MM.1S (cell line): ENCODE measurements around the gene TRIM52.

Experiments
- DNase-seq: peaks from one replicate; pipeline ENCODE4 v3.0.0-alpha.2; 2015
- H2AFZ ChIP-seq: fragments of 300-600 bp; sonication (generic); 2 replicates; pipeline ENCODE4 v1.6.0; 2016; ENCODE audit warnings: antibody characterized with exemption, low read length
- H3F3A ChIP-seq: fragments of 300-600 bp; sonication (generic); 2 replicates; pipeline ENCODE4 v1.6.1; 2016; ENCODE audit warnings: mild to moderate bottlenecking, antibody characterized with exemption, low read length, moderate library complexity, mixed read lengths; ENCODE audit not compliant: insufficient read depth
- H3K27ac ChIP-seq: fragments of 300-600 bp; sonication (generic); 2 replicates; pipeline ENCODE4 v1.5.1; 2016; ENCODE audit warnings: mild to moderate bottlenecking, low read length
- H3K27me3 ChIP-seq: fragments of 300-600 bp; sonication (generic); replicated peaks from 2 replicates; pipeline ENCODE4 v1.6.0; 2016; ENCODE audit warnings: low read length; ENCODE audit not compliant: insufficient read depth
- H3K36me3 ChIP-seq: fragments of 300-600 bp; sonication (generic); replicated peaks from 2 replicates; pipeline ENCODE4 v1.6.1; 2016; ENCODE audit warnings: mild to moderate bottlenecking, low read length, mixed read lengths; ENCODE audit not compliant: insufficient read depth
- H3K4me1 ChIP-seq: fragments of 300-600 bp; sonication (generic); 2 replicates; pipeline ENCODE4 v1.6.1; 2016; ENCODE audit warnings: low read length, mixed read lengths
- H3K4me2 ChIP-seq: fragments of 300-600 bp; sonication (generic); 2 replicates; pipeline ENCODE4 v1.6.0; 2016; ENCODE audit warnings: low read depth, low read length
- H3K4me3 ChIP-seq: fragments of 300-600 bp; sonication (generic); 2 replicates; pipeline ENCODE4 v1.5.1; 2016; ENCODE audit warnings: low read length, mixed read lengths
- H3K79me2 ChIP-seq: fragments of 300-600 bp; sonication (generic); 2 replicates; pipeline ENCODE4 v1.6.1; 2016; ENCODE audit warnings: mixed run types, low read length, mixed read lengths
- H3K9ac ChIP-seq: fragments of 300-600 bp; sonication (generic); 2 replicates; pipeline ENCODE4 v1.6.1; 2016; ENCODE audit warnings: low read length, mixed read lengths
- H3K9me2 ChIP-seq: fragments of 300-600 bp; sonication (generic); replicated peaks from 2 replicates; pipeline ENCODE4 v1.6.1; 2016; ENCODE audit warnings: mild to moderate bottlenecking, low read length, mixed read lengths; ENCODE audit not compliant: insufficient read depth
- H3K9me3 ChIP-seq: fragments of 300-600 bp; sonication (generic); replicated peaks from 2 replicates; pipeline ENCODE4 v1.6.1; 2016; ENCODE audit warnings: mild to moderate bottlenecking, low read length, mixed read lengths; ENCODE audit not compliant: insufficient read depth
- H4K20me1 ChIP-seq: fragments of 300-600 bp; sonication (generic); 2 replicates; pipeline ENCODE4 v1.6.1; 2016; ENCODE audit warnings: mild to moderate bottlenecking, low read length, moderate library complexity, mixed read lengths; ENCODE audit not compliant: insufficient read depth
- EZH2 ChIP-seq: fragments of 300-600 bp; sonication (generic); optimal IDR thresholded peaks from 2 replicates; pipeline ENCODE3; 2017; ENCODE audit warnings: low read depth, mild to moderate bottlenecking, antibody characterized with exemption, low read length, mixed read lengths
- EZH2phosphoT487 ChIP-seq: fragments of 300-600 bp; sonication (generic); IDR thresholded peaks from 2 replicates; pipeline ENCODE4 v1.6.1; 2018; ENCODE audit warnings: antibody characterized with exemption, low read length
- TF ChIP-seq, protein P1 (sequence below): fragments of 300-600 bp; sonication (generic); IDR thresholded peaks from 2 replicates; pipeline ENCODE4 v1.5.1; 2016; ENCODE audit warnings: antibody characterized with exemption, low read length, mixed read lengths

The TRIM52 gene

GRCh38 chr5:181263633-181264032 lies 2.7 kb upstream of the TRIM52 start:
- no peak overlapping the region for H2AFZ ChIP-seq
- H4K20me1 ChIP-seq = no peaks in the 10 kb centered on the region
- H3K79me2 ChIP-seq = peaks cover 31% of the 10 kb centered on the region
- TF ChIP-seq EZH2 (no peak), EZH2phosphoT487 (no peak)
- TF ChIP-seq, protein P1, sequence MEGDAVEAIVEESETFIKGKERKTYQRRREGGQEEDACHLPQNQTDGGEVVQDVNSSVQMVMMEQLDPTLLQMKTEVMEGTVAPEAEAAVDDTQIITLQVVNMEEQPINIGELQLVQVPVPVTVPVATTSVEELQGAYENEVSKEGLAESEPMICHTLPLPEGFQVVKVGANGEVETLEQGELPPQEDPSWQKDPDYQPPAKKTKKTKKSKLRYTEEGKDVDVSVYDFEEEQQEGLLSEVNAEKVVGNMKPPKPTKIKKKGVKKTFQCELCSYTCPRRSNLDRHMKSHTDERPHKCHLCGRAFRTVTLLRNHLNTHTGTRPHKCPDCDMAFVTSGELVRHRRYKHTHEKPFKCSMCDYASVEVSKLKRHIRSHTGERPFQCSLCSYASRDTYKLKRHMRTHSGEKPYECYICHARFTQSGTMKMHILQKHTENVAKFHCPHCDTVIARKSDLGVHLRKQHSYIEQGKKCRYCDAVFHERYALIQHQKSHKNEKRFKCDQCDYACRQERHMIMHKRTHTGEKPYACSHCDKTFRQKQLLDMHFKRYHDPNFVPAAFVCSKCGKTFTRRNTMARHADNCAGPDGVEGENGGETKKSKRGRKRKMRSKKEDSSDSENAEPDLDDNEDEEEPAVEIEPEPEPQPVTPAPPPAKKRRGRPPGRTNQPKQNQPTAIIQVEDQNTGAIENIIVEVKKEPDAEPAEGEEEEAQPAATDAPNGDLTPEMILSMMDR = no peak
- no peaks in the 10 kb centered on the region for H3K27me3 ChIP-seq
- no peak overlapping the region for H3K27ac ChIP-seq
- no peaks in the 10 kb centered on the region for H3K9me2 ChIP-seq
- no peaks in the 10 kb centered on the region for H3K4me1 ChIP-seq
- H3K4me3 ChIP-seq = no peak overlapping the region
- no peak overlapping the region for H3K9ac ChIP-seq
- DNase-seq = no peak
- H3K36me3 ChIP-seq = no peaks in the 10 kb centered on the region
- peaks cover 11% of the 10 kb centered on the region for H3F3A ChIP-seq
- H3K4me2 ChIP-seq = no peak overlapping the region
- H3K9me3 ChIP-seq = no peaks in the 10 kb centered on the region

DNA sequence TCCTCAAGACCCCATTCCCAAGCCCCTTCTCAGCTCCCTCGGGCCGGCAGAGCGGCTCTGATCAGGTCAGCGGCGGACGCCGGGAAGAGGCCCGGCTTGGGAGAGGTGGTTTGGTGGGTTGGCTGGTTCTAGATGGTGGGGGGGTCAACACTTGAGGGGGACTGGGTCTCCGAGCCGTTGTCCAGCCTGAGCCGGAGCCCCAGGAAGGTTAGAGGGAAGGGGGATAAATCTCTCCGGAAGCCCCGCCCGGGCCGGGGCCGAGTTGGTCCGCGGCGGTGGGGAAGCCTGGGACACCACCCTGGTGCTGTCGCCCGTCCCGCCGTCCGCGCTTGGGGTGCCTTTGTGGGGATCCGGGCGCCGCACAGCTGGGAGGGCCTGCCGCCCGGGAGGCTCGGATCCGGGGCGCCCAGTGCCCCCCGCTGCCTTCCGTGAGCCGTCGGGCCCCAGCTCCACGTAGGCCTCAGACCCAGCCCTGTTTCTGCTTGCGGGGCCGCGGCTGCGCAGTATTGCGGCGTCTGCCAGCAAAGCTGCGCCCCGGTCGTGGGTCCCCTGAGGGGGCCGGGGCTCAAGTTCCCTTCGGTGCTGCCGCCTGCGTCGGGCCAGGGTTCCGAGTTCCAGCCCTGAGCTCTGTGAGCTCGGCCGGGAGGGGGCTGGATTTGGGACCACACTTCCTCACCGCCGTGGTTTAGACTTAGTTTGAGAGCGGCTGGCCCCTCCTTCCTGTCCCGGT lies 542 bp upstream of the TRIM52 start:
- no peak for TF ChIP-seq EZH2
- TF ChIP-seq, protein P1 = no peak
- no peak for TF ChIP-seq EZH2phosphoT487
- H3K27ac ChIP-seq = peak overlapping the region; percentile 93
- peak overlapping the region; percentile 100 for H3K9ac ChIP-seq
- H4K20me1 ChIP-seq = no peaks in the 10 kb centered on the region
- peaks cover 11% of the 10 kb centered on the region for H3F3A ChIP-seq
- peaks cover 12% of the 10 kb centered on the region for H3K4me1 ChIP-seq
- H3K9me2 ChIP-seq = no peaks in the 10 kb centered on the region
- H3K36me3 ChIP-seq = no peaks in the 10 kb centered on the region
- H3K79me2 ChIP-seq = peaks cover 52% of the 10 kb centered on the region
- peak overlapping the region; percentile 94 for H3K4me2 ChIP-seq
- H2AFZ ChIP-seq = peak overlapping the region; percentile 96
- H3K9me3 ChIP-seq = no peaks in the 10 kb centered on the region
- peak overlapping the region; percentile 88 for H3K4me3 ChIP-seq
- no peaks in the 10 kb centered on the region for H3K27me3 ChIP-seq
- peak; percentile 78 for DNase-seq

DNA sequence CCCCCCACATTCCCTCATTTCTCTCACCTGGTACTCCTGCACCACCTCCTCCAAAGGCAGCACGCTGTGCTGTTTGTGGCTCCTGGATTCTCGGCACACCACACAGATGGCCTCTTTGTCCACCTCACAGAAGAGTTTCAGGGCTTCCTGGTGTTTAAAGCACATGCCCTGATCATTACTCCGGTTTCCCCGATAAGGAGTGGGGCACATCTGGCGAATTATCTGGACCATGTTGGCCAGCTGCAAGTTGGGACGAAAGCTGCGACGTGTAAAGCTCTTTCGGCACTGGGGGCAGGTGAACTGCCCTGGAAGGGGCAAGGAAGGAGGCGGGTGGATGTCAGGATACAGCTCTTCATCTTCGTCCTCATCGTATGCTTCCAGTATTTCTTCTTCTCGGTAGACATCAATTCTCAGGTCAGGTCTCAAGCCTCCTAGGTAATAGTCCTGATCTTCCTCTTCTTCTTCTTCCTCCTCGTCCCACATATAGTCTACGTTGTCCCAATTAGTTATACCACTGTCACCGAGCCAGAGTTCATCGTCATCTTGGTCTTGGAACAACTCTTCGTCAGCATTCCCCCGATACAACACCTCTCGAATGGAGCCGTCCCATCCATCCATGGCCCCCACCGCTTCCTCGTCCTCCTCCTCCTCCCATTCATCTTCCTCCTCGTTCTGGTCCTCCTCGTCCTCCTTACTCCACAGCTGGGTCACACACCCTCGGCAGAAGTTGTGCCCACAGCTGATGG lies 796 bp downstream of the TRIM52 start:
- DNase-seq = no peak
- no peaks in the 10 kb centered on the region for H3K9me2 ChIP-seq
- peak overlapping the region; percentile 88 for H3K4me3 ChIP-seq
- H3K79me2 ChIP-seq = peaks cover 65% of the 10 kb centered on the region
- no peaks in the 10 kb centered on the region for H4K20me1 ChIP-seq
- peak overlapping the region; percentile 94 for H3K4me2 ChIP-seq
- TF ChIP-seq, protein P1 = no peak
- TF ChIP-seq EZH2 (no peak), EZH2phosphoT487 (no peak)
- peaks cover 11% of the 10 kb centered on the region for H3F3A ChIP-seq
- peak overlapping the region; percentile 93; the same call in 1 of the 2 replicates for H3K27ac ChIP-seq
- peak overlapping the region; percentile 100 for H3K9ac ChIP-seq
- no peaks in the 10 kb centered on the region; the same call in 1 of the 2 replicates for H3K36me3 ChIP-seq
- no peaks in the 10 kb centered on the region for H3K9me3 ChIP-seq
- H3K4me1 ChIP-seq = peaks cover 22% of the 10 kb centered on the region
- H3K27me3 ChIP-seq = no peaks in the 10 kb centered on the region
- peak overlapping the region; percentile 96 for H2AFZ ChIP-seq
